NB4 (cell line): ENCODE measurements around the gene HSPBP1.

Source experiments
- CTCF ChIP-seq: IDR thresholded peaks from one replicate; pipeline ENCODE4 v1.5.1; 2012; ENCODE audit warnings: low read depth, low read length
- MAX ChIP-seq: IDR thresholded peaks from 2 replicates; pipeline ENCODE4 v1.6.1; 2011; ENCODE audit warnings: low read depth, low read length
- POLR2A ChIP-seq: IDR thresholded peaks from 2 replicates; pipeline ENCODE4 v1.6.1; 2011; ENCODE audit warnings: mild to moderate bottlenecking; ENCODE audit not compliant: insufficient read length; ENCODE audit errors: extremely low read depth

GRCh38 chr19:55269299-55269698 lies 10.6 kb downstream of the HSPBP1 start:
- TF ChIP-seq CTCF (no peak), MAX (no peak), POLR2A (no peak)
